HG03135 (cell line): ENCODE results near the gene KCNAB2.

ENCODE experiments used
- ATAC-seq: cut with Tn5 transposase; IDR thresholded peaks from one replicate; pipeline ENCODE4 v1.9.1; 2021; ENCODE audit warnings: mild to moderate bottlenecking, moderate library complexity; ENCODE audit not compliant: unreplicated experiment

KCNAB2 gene

GRCh38 chr1:6045561-6045960, at the start of gene KCNAB2:
TSS of gene KCNAB2 (plus strand) at chr1:6045888. CDS start at chr1:6051537, 5,649 bp downstream.
- ATAC-seq: no peak

DNA sequence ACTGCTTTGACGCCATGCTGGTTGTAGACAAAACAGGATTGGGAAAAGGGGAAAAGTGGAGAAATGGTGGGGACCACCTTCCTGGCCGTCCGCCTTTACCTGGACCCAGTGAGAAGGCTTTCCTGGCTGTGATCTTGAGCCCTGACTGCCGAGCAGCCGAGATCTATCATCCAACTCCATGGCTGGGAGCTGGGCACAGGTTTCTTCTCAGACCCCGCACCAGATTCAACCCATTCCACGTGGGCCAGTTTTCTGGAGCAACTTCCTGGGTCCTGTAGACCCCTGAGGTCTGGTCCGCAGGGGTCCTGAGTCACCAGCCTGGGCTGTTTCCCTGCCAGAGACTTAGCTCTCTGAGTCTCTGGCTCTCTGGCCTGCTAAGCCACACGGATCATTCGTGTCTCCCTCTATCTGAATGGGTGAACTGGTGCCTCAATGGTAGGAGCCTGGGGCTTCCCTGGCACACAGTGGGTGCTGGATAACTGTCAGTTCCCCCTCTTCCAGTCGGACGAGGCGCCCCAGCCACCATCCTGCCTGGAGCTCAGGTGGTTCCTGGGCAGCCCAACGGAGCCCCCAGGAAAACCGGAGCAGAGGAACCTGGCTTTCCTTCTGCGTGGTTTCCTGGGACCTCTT, 48.9 kb upstream of the KCNAB2 start:
- ATAC-seq: no peak

- ATAC-seq: no peak
Measured at GRCh38 chr1:5997316-5997715, 48.4 kb upstream of the KCNAB2 start.

- no peak for ATAC-seq
Measured at GRCh38 chr1:5998051-5998905, 47.4 kb upstream of the KCNAB2 start.

DNA sequence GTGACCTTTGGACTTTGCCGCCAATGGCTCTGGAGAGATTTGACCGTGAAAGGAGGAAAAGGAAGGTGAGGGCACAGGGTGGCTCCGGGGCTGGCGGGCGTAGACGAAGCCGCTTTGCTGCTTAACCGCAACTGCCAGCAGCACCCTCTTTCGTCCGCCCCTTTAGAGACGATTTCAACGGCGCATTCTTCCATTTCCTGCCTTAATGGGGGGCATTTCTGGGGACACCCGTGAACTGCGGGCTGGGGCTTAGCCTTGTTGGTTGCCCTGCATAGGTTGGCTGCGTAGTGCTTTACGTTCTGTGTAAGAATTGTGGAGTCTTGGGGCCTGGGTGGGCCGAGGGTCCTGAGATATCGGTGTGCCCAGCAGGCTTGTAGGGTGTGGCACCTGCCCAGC, 46.8 kb upstream of the KCNAB2 start:
- no peak for ATAC-seq

DNA sequence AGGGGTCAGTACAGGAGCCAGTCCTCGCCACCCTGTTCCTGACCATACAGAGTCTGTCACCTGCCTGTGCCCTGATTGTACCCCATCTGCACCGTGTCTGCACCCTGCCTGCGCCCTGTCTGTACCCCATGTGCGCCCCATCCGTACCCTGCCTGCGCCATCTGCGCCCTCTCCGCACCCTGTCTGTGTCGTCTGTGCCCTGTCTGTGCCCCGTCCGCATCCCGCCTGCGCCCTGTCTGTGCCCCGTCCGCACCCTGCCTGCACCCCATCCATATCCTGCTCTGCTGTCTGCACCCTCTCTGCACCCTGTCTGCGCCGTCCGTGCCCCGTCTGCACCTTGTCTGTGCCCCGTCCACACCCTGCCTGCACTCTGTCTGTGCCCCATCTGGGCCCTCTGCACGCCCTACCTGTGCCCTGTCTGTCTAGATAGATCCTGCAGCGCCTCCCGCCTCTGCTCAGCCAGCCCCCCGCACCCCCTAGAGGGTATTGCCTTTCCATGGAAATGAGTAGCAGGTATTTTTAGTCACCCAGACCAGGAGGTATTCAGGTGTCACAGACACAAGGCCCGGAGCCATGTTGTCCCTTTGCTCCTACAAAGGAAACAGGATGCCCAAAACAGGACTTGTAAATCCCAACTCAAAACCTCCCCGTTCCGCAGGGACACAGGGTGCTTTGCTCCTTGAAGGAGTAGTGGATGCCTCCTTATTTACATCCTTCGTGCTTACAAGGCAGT, 45.8 kb upstream of the KCNAB2 start:
- ATAC-seq: no peak

GRCh38 chr1:6000444-6001288, 45.0 kb upstream of the KCNAB2 start:
- ATAC-seq: no peak

- no peak for ATAC-seq
Measured at GRCh38 chr1:6001992-6002576, 43.6 kb upstream of the KCNAB2 start.

GRCh38 chr1:6002714-6003501, 42.8 kb upstream of the KCNAB2 start:
- ATAC-seq: no peak

DNA sequence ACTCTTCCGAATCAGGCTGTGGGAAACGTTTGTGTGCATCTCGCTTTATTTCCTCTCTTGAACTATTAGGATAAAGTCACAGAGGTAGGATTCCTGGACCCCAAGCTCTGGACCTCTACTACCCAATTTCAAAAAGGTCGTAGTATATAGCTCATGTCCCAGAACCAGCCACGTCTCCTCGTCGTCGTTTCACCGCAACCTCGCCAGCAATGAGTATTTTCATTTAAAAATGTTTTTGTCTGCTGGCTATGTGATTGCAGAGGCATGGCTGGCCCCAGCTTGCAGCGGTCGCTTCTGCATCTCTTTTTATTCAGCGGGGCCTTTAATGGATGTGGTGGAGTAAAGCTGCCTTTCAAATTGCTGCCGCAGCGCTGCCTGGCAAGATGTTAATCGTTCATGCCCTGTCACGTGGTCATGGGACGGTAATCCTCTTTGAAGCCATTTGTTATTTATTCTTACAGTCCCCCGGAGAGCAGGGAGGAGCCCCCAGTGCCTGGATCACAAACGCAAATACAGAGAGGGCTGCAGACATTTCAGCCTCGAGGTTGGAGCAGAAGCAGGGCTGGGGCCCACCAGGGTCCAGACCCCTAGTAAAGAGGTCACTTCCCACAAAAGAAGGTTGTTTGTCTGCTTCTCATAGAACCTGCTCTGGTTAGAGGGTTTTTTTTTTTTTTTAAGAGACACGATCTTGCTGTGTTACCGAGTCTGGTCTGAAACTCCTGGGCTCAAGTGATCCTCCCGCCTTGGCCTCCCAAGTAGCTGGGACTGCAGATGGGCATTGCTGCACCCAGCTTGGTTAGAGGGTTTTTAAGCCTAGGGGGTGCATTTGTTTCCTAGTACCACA, 41.9 kb upstream of the KCNAB2 start:
- no peak for ATAC-seq

DNA sequence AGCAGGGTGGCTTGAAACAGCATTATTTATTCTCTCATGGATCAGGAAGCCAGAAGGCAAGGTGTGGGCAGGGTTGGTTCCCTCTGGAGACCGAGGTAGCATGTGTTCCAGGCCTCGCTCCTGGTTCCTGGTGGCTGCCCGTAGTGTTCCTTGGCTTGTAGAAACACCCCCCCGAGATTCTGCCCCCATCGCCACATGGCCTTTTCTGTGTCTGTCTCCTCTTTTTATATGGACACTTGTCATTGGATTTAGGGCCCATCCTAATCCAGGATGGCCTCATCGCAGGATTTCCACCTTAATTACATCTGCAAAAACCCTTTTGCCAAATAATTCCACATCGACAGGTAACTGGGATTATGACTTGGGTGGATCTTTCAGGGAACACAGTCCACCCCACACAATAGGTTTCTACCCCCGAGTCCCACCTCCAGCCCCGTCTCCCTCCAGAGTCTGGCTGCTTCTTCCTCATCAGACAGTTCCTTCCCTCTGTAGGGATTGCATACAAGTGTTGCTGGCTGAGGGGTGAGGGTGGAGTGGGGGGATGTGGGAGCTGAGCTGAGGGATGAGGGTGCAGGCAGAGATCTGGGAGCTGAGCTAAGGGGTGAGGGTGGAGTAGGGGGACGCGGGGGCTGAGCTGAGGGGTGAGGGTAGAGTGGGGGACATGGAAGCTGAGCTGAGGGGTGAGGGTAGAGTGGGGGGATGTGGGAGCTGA, 41.1 kb upstream of the KCNAB2 start:
- ATAC-seq: no peak

DNA sequence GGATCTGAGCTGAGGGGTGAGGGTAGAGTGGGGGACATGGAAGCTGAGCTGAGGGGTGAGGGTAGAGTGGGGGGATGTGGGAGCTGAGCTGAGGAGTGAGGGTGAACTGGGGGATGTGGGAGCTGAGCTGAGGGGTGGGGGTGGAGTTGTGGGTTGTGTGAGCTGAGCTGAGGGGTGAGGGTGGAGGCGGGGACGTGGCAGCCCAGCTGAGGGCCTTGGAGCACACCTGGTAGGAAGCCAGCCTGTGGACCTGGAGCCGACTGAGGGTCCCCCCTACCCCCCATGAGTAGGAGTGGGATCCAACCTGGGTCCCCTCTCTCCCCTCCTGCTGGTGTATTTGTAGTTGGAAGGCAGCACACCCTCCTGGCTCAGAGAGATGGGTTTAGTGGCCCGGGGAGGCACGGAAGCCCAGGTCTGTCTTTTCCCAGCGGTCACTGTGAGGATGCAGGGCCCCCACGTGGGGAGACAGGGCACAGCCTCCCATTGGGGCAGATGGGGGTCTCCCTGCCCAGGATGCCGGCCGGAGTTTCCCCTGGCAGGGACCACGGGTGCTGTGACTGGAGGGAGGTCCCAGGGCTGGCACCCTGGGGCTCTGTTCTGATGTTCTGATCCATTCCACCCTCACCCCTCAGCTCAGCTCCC, 40.3 kb upstream of the KCNAB2 start:
- no peak for ATAC-seq

GRCh38 chr1:6006882-6007281, 38.8 kb upstream of the KCNAB2 start:
- ATAC-seq: no peak

DNA sequence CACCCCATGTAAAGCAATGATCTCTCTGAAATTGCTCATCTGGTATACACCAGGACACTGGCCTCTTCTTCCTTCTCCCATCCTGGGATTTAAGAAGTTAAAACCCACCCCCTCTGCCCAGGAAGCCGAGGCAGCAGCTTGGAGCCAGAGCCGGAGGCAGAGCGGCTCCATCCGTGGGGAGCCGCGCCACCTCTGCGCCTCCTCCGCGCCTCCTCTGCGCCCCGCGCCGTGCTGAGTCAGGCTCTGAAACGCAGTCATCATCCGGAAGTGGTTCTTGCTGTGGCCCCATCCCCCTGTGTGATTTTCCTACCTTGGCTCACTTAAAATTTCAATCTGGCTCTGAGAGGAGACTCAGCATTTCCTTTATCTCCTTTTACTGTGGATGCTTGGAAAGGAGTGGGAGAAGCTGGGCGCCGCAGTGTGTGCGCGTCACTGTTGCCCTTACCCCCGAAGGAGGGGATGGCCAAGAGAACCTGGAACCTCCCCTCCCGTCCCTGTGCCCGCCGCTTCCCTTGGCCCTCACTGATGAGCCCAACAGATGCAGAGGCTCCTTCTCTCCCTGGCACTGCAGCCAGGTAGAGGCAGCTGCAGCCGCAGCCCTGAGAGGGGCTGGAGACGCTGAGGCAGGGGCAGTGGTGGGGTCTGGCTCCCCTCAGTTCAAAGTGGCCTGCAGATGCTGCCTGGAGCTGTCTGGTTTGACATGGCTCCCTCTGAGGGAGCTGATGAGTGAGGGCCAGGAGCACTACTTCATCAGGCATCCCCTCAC, 38.2 kb upstream of the KCNAB2 start:
- no peak for ATAC-seq

- no peak for ATAC-seq
Measured at GRCh38 chr1:6008084-6008415, 37.6 kb upstream of the KCNAB2 start.

DNA sequence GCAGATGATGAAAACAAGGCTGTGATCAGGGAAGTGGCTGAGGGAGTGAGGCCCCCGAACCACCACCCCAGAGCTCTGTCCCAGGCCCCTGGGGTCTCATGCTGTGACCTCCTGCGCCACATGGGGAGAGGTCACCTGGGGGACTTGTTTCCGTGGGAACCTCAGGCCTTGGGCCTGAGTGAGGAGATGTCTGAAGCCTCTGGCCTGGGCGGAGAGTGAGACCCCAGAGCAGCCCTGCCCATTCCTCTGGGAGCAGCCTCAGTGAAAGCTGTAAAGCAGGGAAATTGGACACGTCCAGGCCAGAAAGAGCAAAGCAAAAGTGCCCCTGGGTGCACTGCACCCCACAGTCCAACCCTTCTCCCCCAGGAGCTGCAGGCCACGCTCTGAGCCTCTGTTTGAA, 37.0 kb upstream of the KCNAB2 start:
- no peak for ATAC-seq
